ACHN (cell line): Measurements from ENCODE around the gene PMS1.

Source experiments
- DNase-seq: peaks from one replicate; pipeline ENCODE4 v3.0.0-alpha.2; 2015
- in situ Hi-C: cut with HindIII; loops from 2 replicates; pipeline ENCODE4 v1.10.0; 2017; ENCODE audit warnings: low sequenced_read_pairs, low pct_ligation_motif_present, low pct_unique_long_range_greater_than_20kb

Gene PMS1

DNA sequence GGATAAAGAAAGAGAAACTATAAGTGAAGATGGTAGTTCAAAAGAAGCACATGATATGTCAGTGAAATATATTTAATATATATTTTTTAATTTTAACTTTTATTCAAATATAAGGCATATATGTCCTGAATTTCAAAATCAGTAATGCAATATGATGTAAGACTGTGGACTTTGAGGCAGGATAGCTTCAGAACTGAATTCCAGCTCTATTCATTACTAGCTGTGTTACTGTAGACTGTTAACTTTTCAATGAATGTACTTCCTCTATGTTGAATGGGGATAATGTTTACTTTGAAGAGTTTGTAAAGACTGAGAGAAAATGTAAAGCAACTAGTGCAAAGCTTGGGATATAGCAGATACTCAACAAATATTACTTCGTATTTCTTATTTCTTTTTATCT is 112.6 kb downstream of the PMS1 start:
- no peak for DNase-seq
- in situ Hi-C loops, result no loop called here

DNA sequence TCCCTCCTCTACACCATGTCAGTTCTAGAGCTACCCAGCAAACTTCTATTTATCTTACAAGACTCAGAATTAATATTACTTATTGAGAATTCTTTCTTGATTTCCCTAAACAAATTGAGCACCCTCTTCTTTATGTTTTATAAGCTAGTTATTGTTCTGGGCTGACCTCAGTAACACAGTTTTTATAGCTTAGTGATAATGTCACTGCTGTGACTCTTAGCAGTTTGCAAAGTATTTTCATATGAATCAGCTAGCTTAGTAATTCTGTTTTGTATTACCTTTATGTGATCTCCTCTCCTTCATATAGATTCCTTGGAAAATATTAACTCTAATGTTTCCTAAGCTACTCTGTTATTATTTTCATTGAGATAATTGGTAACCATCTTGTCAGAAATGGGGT is 114.9 kb downstream of the PMS1 start:
- in situ Hi-C loops, result no loop called here

DNA sequence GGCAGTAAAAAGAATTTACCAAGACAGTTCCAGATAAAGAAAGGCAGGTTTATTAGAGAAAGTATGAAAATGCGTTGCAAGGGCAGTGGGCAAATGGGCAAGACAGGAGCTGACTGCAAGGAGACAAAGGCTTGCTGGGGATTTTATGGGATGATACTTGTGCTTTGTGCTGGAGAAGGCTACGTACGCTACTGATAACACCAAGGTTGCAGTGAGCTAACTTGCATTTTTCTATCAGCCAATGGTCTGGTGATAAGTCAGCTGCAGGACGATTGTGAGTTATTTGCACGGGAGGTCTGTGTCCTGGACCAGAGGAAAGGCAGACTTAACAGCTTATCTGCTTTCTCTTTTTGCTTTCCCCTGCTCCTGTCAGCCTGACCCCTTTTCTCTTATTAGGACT is 116.5 kb downstream of the PMS1 start:
- no peak for DNase-seq
- in situ Hi-C loops, result no loop called here

More for the DNA sequence above, 114.9 kb downstream of the PMS1 start:
- DNase-seq, result no peak

DNA sequence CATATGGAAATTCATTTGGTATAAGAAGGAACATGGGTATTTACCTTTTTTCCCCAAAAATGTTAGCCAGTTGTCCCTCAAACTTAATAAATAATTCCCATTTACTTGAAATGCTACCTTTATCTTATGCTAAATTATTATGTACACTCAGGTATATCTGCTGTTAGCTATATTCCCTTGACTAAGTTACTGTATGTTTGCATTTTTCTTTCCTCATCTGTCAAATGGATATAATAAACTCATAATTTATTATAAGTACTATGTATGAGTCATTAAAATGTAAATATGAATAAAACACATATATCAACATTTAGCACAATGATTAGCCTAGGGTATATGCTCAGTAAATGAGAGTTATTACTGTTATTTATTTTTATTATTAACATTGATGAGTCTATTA is 117.4 kb downstream of the PMS1 start:
- in situ Hi-C loops, result no loop called here

DNA sequence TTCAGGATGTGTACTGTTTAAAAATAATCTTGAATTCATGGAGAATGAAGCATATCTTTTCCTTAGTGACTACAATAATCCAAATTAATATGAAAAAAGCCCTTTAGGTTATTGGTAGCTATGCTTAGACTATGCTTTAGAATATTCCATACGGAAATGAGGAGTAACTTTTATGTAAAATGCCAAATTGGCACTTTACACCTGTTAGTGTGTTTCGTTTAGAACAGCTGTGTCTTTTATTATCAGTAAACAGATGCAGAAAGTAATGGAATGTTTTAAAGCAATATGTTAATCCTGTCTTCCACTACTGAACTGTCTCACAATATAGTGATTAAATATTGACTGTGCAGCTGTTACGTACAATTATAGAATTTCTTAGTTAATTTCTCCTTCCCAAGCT is 129.6 kb downstream of the PMS1 start:
- in situ Hi-C loops, result no loop called here
- DNase-seq, result no peak

More for the DNA sequence above, 117.4 kb downstream of the PMS1 start:
- no peak for DNase-seq

DNA sequence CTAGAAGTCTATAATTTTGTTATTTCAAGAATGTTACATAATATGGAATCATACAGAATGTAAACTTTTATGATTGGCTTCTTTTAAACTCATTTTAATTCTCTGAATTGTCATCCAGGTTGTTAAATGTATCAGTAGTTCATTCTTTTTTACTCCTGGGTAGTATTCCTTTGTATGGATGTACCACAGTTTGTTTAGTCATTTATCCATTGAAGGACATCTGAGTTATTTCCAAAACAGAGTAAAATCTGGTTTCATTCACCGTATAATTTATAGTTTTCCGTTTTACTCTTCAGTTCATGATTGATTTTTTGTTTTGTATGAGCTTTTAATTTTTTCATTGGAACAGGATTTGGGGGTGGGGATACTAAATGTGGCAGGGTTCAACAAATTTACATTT is 132.4 kb downstream of the PMS1 start:
- no peak for DNase-seq
- in situ Hi-C loops, result no loop called here
